Liver (tissue), 9 donors: Measurements from ENCODE around the gene CCDC33. TPM values are rescaled to one million over a fixed set of nuclear protein-coding genes. Genes with fewer than 3 reads are reported as not detected.

Experiments used
- DNase-seq: peaks from one replicate; pipeline ENCODE4 v3.0.0-alpha.2; 2017; ENCODE audit warnings: low spot score
- H3K27ac ChIP-seq, 2 donors: one replicate each; pipeline ENCODE4 v1.7.0; 2013; ENCODE audit warnings: inconsistent platforms in 2 of 2, low read length in 2 of 2, control low read depth in 1 of 2, low read depth in 1 of 2, mild to moderate bottlenecking in 1 of 2
- H3K27me3 ChIP-seq, 4 donors: one replicate each; pipeline versions ENCODE4 v1.6.1 to v1.7.0; 2013; ENCODE audit warnings: low read length in 3 of 4, inconsistent platforms in 1 of 4, mild to moderate bottlenecking in 1 of 4, moderate library complexity in 1 of 4; ENCODE audit not compliant: control insufficient read depth in 4 of 4, insufficient read depth in 4 of 4
- H3K36me3 ChIP-seq, 4 donors: one replicate each; pipeline versions ENCODE4 v1.6.1 to v1.7.0; 2013; ENCODE audit warnings: low read length in 3 of 4, mild to moderate bottlenecking in 3 of 4, low read depth in 1 of 4, moderate library complexity in 1 of 4; ENCODE audit not compliant: control insufficient read depth in 4 of 4, insufficient read depth in 3 of 4
- H3K4me1 ChIP-seq, 4 donors: one replicate each; pipeline versions ENCODE4 v1.6.1 to v1.7.0; 2013; ENCODE audit warnings: low read length in 3 of 4, mild to moderate bottlenecking in 3 of 4, moderate library complexity in 1 of 4; ENCODE audit not compliant: control insufficient read depth in 4 of 4, insufficient read depth in 4 of 4
- H3K4me3 ChIP-seq, 3 donors: one replicate each; pipeline versions ENCODE4 v1.6.1 to v1.7.0; 2013; ENCODE audit warnings: low read length in 3 of 3, control low read depth in 1 of 3, low read depth in 1 of 3, mild to moderate bottlenecking in 1 of 3
- H3K9ac ChIP-seq, 2 donors: one replicate each; pipeline ENCODE4 v1.7.0; 2013; ENCODE audit warnings: low read length in 2 of 2, mild to moderate bottlenecking in 2 of 2, moderate library complexity in 2 of 2, control low read depth in 1 of 2, low read depth in 1 of 2
- H3K9me3 ChIP-seq, 4 donors: one replicate each; pipeline versions ENCODE4 v1.6.1 to v1.7.0; 2013; ENCODE audit warnings: low read length in 3 of 4; ENCODE audit not compliant: control insufficient read depth in 4 of 4
- EGR1 ChIP-seq, 2 donors: IDR thresholded peaks; 2 replicates each; pipeline ENCODE4 v1.6.1; 2016 to 2018; ENCODE audit warnings: antibody characterized with exemption in 2 of 2, low read depth in 2 of 2
- FOXA1 ChIP-seq: IDR thresholded peaks from 2 replicates; pipeline ENCODE4 v1.6.1; 2016; ENCODE audit warnings: antibody characterized with exemption
- FOXA2 ChIP-seq: IDR thresholded peaks from 2 replicates; pipeline ENCODE4 v1.6.1; 2016; ENCODE audit warnings: antibody characterized with exemption
- GABPA ChIP-seq, 2 donors: IDR thresholded peaks in 1 of 2; conservative IDR thresholded peaks in 1 of 2; 2 replicates each; pipeline ENCODE4 v1.6.1; 2016; ENCODE audit warnings: antibody characterized with exemption in 2 of 2, mild to moderate bottlenecking in 1 of 2, moderate library complexity in 1 of 2
- HNF4A ChIP-seq, 2 donors: conservative IDR thresholded peaks; 2 replicates each; pipeline ENCODE4 v1.6.1; 2016; ENCODE audit warnings: antibody characterized with exemption in 2 of 2, mild to moderate bottlenecking in 2 of 2
- HNF4G ChIP-seq: IDR thresholded peaks from 2 replicates; pipeline ENCODE4 v1.6.1; 2016; ENCODE audit warnings: antibody characterized with exemption
- JUND ChIP-seq, 2 donors: IDR thresholded peaks; 2 replicates each; pipeline ENCODE4 v1.6.1; 2016; ENCODE audit warnings: antibody characterized with exemption in 2 of 2
- NR2F2 ChIP-seq: IDR thresholded peaks from 2 replicates; pipeline ENCODE4 v1.6.1; 2016; ENCODE audit warnings: antibody characterized with exemption
- RAD21 ChIP-seq, 2 donors: IDR thresholded peaks; 2 replicates each; pipeline ENCODE4 v1.6.1; 2016; ENCODE audit warnings: antibody characterized with exemption in 2 of 2, mild to moderate bottlenecking in 2 of 2
- SP1 ChIP-seq: IDR thresholded peaks from 2 replicates; pipeline ENCODE4 v1.6.1; 2018; ENCODE audit warnings: antibody characterized with exemption, mild to moderate bottlenecking
- TAF1 ChIP-seq: conservative IDR thresholded peaks from 2 replicates; pipeline ENCODE4 v1.6.1; 2016; ENCODE audit warnings: antibody characterized with exemption, mild to moderate bottlenecking
- YY1 ChIP-seq: IDR thresholded peaks from 2 replicates; pipeline ENCODE4 v1.6.1; 2016; ENCODE audit warnings: antibody characterized with exemption, mild to moderate bottlenecking
- WGBS: extraction: QIAGEN DNeasy Blood & Tissue Kit; methylation state at CpG from one replicate; pipeline ENCODE4 v1.1.7; 2013; 5-methylcytosine and 5-hydroxymethylcytosine counted together
- polyA plus RNA-seq, 2 donors: library from polyadenylated mRNA; stranded (reverse) in 1 of 2; unstranded in 1 of 2; fragments of 200-250 nt in 1 of 2; fragments of >200 nt in 1 of 2; fragmentation: Nextera tagmentation in 1 of 2; extraction: Ambion mirVana in 1 of 2; gene quantifications; one replicate each; pipeline versions ENCODE4 v1.2.1 to v1.2.3, GENCODE V29; 2013 to 2015
- total RNA-seq, 2 donors: library from RNA; depleted of rRNA; stranded (reverse); fragments of >200 nt; gene quantifications; one replicate each; pipeline ENCODE4 v1.2.3, GENCODE V29; 2014
- TF ChIP-seq, protein P1 (sequence below): IDR thresholded peaks from 2 replicates; pipeline ENCODE4 v1.6.1; 2016; ENCODE audit warnings: antibody characterized with exemption
- TF ChIP-seq, protein P2 (sequence below): IDR thresholded peaks from 2 replicates; pipeline ENCODE4 v1.6.1; 2016; ENCODE audit warnings: antibody characterized with exemption, mild to moderate bottlenecking
- TF ChIP-seq, protein P3 (sequence below): IDR thresholded peaks from 2 replicates; pipeline ENCODE4 v1.6.1; 2016; ENCODE audit warnings: antibody characterized with exemption
- TF ChIP-seq, protein P4 (sequence below): fragments of 150-350 bp; IDR thresholded peaks from 2 replicates; pipeline ENCODE4 v1.5.1; 2017; ENCODE audit warnings: improper control_type of control experiment, low read depth, low read length; ENCODE audit not compliant: missing input control
- donor health status: healthy.
- donor health status: healthy.
- donor health status: healthy.
- donor health status: healthy.
- donor health status: healthy.

Gene CCDC33
- total and polyA plus RNA-seq, 4 donors: not detected

DNA sequence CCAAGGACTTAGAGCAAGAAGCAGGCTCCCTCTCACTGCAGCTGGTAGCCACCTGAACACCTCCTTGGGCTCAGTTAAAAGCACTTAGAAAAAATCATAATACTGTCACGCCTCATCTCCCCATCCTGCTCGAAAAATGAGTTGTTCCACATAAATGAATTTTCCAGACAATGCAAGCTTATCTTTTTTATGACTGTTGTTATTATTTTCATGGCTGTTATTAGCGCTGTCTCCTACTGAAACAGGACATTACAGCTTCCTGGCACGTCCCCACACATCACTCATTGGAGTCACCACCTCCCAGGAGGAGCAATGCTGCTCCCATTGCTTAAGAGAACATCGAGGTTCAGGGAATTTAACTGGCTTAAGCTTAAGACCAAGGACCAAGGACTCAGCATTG is 26.5 kb downstream of the CCDC33 start:
- DNase-seq: no peak
- Histone ChIP-seq H3K4me3 (no peak overlapping the region), H3K9me3 (no peaks in the 10 kb centered on the region), H3K36me3 (no peaks in the 10 kb centered on the region), H3K9ac (no peak overlapping the region), H3K4me1 (no peaks in the 10 kb centered on the region), H3K27ac (no peak overlapping the region), H3K27me3 (peaks cover 0 to 5% (median 0%) of the 10 kb centered on the region in 4 donors)
- WGBS: 50% methylated on average over 5 of the region's 5 CpGs
- TF ChIP-seq TAF1 (no peak), HNF4G (no peak), NR2F2 (no peak), FOXA1 (no peak), EGR1 (IDR thresholded peaks at IDR 0.05; ENCODE audit: low read depth in 2 of 2) (no peak)
- TF ChIP-seq, protein P1, sequence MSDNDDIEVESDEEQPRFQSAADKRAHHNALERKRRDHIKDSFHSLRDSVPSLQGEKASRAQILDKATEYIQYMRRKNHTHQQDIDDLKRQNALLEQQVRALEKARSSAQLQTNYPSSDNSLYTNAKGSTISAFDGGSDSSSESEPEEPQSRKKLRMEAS: no peak

DNA sequence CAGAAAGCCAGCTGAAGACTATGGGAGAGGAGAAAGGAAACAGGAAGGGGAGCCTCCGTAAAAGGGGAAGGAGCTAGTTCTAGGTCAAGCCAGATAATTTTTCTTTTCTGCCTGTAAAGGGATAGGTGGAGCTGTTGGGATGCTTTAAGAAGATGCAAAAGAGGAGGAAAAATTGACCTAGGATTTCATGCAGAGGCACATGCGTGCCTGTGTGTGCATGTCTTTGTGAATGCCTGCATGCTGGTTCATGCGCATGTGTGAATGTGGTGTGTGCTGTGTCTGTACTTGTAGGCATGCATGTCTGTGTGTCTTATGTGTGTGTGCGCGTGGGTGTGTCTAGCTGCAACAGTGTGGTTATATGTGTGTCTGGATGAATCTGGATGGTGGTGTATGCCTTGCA is 27.3 kb downstream of the CCDC33 start:
- H3K27me3 ChIP-seq: peaks cover 0 to 6% (median 0%) of the 10 kb centered on the region in 4 donors
- H3K9me3 ChIP-seq: no peaks in the 10 kb centered on the region
- no peak for DNase-seq
- H3K27ac ChIP-seq: no peak overlapping the region
- no peaks in the 10 kb centered on the region for H3K4me1 ChIP-seq
- H3K36me3 ChIP-seq: no peaks in the 10 kb centered on the region
- 71% methylated on average over 5 of the region's 5 CpGs for WGBS
- TF ChIP-seq, protein P1: no peak
- TF ChIP-seq SP1 (no peak), TAF1 (no peak), HNF4A (conservative IDR thresholded peaks at IDR 0.05) (no peak), GABPA (IDR thresholded peaks at IDR 0.05 in 1 of 2, conservative IDR thresholded peaks at IDR 0.05 in 1 of 2) (no peak), JUND (IDR thresholded peaks at IDR 0.05) (no peak)
- TF ChIP-seq, protein P2, sequence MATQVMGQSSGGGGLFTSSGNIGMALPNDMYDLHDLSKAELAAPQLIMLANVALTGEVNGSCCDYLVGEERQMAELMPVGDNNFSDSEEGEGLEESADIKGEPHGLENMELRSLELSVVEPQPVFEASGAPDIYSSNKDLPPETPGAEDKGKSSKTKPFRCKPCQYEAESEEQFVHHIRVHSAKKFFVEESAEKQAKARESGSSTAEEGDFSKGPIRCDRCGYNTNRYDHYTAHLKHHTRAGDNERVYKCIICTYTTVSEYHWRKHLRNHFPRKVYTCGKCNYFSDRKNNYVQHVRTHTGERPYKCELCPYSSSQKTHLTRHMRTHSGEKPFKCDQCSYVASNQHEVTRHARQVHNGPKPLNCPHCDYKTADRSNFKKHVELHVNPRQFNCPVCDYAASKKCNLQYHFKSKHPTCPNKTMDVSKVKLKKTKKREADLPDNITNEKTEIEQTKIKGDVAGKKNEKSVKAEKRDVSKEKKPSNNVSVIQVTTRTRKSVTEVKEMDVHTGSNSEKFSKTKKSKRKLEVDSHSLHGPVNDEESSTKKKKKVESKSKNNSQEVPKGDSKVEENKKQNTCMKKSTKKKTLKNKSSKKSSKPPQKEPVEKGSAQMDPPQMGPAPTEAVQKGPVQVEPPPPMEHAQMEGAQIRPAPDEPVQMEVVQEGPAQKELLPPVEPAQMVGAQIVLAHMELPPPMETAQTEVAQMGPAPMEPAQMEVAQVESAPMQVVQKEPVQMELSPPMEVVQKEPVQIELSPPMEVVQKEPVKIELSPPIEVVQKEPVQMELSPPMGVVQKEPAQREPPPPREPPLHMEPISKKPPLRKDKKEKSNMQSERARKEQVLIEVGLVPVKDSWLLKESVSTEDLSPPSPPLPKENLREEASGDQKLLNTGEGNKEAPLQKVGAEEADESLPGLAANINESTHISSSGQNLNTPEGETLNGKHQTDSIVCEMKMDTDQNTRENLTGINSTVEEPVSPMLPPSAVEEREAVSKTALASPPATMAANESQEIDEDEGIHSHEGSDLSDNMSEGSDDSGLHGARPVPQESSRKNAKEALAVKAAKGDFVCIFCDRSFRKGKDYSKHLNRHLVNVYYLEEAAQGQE: no peak
- no peak overlapping the region for H3K4me3 ChIP-seq
- H3K9ac ChIP-seq: no peak overlapping the region

DNA sequence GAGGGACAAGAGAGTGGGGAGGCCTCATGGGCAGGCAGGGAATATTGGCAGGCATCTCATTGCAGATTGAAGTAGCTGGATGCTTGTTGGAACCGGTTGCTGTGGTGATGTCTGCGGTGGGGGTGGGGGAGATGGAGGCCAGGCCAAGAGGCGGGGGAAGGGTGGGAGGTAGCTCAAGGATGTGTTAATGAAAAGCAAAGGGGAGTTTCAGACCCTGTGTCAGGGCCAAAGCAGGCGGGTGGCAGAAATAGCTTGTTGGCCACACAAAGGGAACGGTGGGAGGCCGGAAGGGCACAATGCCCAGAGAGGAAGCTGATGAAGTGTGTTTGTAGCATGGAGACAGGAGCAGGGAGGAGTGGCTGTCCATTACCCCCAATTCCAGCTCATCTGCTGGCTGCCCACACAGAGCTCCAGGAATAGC is 28.0 kb downstream of the CCDC33 start:
- Histone ChIP-seq H3K36me3 (no peaks in the 10 kb centered on the region), H3K4me1 (no peaks in the 10 kb centered on the region), H3K9ac (no peak overlapping the region), H3K27ac (no peak overlapping the region), H3K9me3 (no peaks in the 10 kb centered on the region), H3K4me3 (no peak overlapping the region), H3K27me3 (peaks cover 0 to 6% (median 0%) of the 10 kb centered on the region in 4 donors)
- DNase-seq: no peak
- WGBS: 40% methylated on average over 6 of the region's 6 CpGs
- TF ChIP-seq HNF4G (no peak), HNF4A (conservative IDR thresholded peaks at IDR 0.05) (no peak), SP1 (no peak), NR2F2 (no peak), TAF1 (no peak), YY1 (no peak), FOXA1 (no peak), JUND (IDR thresholded peaks at IDR 0.05) (no peak), EGR1 (IDR thresholded peaks at IDR 0.05; ENCODE audit: low read depth in 2 of 2) (no peak), FOXA2 (no peak), RAD21 (IDR thresholded peaks at IDR 0.05) (no peak), GABPA (IDR thresholded peaks at IDR 0.05 in 1 of 2, conservative IDR thresholded peaks at IDR 0.05 in 1 of 2) (no peak)
- TF ChIP-seq, protein P2: no peak
- TF ChIP-seq, protein P1: no peak
- TF ChIP-seq, protein P3, sequence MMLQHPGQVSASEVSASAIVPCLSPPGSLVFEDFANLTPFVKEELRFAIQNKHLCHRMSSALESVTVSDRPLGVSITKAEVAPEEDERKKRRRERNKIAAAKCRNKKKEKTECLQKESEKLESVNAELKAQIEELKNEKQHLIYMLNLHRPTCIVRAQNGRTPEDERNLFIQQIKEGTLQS: no peak
- TF ChIP-seq, protein P4, sequence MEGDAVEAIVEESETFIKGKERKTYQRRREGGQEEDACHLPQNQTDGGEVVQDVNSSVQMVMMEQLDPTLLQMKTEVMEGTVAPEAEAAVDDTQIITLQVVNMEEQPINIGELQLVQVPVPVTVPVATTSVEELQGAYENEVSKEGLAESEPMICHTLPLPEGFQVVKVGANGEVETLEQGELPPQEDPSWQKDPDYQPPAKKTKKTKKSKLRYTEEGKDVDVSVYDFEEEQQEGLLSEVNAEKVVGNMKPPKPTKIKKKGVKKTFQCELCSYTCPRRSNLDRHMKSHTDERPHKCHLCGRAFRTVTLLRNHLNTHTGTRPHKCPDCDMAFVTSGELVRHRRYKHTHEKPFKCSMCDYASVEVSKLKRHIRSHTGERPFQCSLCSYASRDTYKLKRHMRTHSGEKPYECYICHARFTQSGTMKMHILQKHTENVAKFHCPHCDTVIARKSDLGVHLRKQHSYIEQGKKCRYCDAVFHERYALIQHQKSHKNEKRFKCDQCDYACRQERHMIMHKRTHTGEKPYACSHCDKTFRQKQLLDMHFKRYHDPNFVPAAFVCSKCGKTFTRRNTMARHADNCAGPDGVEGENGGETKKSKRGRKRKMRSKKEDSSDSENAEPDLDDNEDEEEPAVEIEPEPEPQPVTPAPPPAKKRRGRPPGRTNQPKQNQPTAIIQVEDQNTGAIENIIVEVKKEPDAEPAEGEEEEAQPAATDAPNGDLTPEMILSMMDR: no peak
